ENCODE data around the gene B4GALNT3.
A peak's percentile ranks its signal among the peaks of the same experiment; 100 is the strongest.

The B4GALNT3 gene

DNA sequence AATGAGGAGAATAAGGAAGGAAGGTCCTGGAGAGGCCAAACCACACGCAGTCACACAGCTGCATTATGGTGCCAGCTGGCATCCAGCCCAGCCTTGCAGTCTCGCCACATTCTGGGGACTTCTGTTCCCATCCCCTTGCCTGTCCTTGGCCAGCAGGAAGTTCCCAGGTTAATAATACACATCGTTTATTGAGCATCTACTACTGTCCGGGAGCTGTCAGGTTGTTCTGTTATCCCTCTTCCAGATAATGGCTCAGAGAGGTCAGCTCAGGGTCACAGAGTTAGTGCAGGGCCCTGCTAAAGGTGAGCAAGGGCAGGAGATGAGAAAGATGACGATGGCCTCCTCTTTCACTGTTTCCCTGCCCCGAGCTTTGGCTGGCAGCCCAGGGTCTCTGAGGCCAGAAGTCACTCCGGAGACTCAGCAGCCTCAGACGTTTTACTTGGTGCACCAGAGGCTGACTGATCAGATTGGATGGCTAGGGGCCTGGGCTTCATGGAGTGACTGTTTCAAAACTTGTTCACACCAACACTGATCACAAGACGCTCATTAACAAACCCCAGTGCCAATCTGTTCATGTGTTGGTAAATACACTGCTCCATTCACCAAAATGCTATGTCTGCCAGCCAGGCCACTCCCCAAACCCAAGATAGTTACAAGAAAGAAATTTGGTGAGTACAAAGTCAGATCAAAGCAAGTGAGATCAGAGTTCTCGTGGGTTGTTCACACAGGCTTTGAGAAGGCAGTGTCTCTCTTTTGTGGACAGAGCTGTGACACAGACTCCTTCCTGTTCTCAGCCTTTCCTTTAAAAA lies 79.2 kb downstream of the B4GALNT3 start:
- peak; percentile 59 for DNase-seq (ENCODE audit: low read depth)

DNA sequence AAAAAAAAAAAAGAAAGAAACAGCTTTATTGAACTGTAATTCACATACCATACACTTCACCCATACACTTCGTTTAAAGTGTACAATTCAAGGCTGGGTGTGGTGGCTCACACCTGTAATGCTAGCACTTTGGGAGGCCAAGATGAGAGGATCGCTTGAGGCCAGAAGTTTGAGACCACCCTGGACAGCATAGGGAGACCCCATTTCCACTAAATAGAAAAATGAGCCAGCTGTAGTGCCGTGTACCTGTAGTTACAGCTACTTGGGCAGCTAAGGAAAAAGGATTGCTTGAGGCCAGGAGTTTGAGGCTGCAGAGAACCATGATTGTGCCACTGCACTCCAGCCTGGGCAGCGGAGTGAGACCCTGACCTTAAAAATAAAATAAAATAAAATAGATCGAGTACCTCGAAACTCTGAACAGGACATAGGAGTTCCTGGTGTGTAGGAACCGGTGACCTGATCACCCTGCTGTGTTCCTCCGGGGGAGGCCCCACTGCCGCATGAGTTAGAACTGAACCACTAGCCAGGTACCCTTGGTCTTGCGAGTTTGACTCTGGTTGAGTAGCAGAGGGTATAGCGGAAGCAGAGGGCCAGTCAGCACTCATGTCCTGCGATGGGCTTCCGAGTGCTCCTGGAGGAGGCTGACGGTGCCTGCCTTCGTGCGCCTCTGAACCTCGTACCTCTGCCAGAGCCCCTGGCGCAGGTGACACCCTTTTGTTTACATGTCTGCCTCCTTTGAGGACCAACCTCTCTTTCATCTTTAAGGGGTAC lies 80.0 kb downstream of the B4GALNT3 start:
- no peak for DNase-seq (ENCODE audit: low read depth)

DNA sequence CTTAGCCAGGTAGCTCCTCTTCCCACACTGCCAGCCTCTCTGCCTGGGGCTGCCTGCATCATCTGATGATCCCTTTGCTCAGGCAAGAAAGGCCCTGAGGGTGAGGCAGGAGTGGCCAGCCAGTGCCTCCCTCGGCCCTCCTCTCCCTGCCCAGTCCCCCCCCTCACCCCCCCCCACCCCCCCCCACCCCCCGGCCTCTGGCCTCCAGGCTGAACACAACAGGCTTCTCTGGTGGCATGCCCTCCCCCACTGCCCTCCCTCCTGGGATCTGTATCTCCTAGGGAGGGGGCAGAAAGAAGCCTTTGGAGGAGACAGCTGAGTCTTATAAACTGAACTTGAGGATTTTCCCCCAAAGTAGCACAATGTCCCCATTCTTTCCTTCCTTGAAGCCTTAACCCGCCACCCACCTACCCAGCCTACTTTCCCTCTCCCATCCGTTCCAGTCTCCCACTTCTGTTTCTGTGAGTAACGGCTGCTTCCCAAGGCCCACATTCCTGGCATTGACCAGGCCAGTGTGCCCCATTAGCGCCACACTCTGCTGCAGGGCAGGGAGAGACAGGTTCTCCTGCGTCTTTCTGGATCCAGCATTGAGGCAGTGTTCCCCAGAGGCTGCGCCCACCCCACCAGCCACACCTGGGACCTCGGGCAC lies 82.1 kb downstream of the B4GALNT3 start:
- no peak for DNase-seq (ENCODE audit: low read depth)

DNA sequence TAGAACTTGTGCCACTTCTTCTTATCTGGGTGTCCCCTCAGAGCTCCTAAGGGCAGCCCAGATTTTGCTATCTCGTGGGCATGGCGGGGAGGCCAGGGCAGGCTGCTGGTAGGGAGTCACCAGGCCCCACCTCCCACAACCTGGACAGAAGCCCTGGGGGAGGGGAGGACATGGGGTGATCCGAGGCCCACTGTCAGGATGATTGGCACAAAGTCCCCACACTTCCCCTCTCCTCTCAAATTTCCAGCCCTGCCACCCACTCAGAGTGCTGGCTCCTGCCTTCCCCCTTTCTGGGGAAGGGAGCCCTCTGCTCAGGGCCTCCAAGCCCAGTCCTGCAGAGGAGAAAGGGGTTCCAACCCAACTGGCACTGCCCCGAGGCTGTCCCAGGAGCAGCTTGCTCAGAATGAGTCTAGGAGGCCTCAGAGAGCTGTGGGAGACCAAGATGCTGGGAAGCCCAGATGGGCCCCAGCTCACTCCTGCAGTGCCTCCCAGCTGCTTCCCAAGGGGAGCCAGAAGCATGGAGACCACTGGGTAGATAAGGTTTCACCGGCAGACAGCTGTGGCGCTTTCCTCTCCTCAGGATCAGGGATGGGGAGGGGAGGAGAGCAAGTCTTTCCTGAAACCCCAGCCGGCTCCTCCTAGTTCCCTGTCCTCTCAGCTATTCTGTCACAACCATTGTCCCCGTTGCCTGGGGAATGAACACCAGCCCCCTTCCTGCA lies 82.8 kb downstream of the B4GALNT3 start:
- no peak for DNase-seq (ENCODE audit: low read depth)

DNA sequence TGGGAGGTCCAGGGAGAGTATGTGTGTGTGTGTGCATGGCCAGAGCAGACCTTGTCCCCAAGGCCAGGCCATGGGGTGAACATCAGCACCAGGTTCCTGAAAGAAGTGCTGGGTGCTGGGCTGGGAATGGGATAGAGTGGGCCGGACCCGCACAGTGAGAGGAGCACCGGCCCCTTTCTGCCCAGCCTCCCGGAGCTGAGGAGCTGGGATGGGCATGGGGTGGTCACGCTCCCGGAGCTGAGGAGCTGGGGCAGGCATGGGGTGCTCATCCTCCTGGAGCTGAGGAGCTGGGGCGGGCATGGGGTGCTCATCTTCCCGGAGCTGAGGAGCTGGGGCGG lies 83.3 kb downstream of the B4GALNT3 start:
- no peak for DNase-seq (ENCODE audit: low read depth)

DNA sequence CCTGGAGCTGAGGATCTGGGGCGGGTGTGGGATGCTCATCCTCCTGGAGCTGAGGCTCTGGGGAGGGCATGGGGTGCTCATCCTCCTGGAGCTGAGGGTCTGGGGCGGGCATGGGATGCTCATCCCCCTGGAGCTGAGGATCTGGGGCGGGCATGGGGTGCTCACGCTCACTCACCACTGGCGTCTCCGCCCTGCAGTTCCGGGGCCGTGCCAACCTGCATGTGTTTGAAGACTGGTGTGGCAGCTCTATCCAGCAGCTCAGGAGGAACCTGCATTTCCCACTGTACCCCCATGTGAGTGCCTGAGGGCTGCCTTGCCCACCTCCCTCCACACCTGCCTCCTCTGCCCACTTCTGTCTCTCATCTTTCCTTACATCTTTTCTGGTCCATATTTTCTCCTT lies 84.4 kb downstream of the B4GALNT3 start:
- no peak for DNase-seq (ENCODE audit: low read depth)

DNA sequence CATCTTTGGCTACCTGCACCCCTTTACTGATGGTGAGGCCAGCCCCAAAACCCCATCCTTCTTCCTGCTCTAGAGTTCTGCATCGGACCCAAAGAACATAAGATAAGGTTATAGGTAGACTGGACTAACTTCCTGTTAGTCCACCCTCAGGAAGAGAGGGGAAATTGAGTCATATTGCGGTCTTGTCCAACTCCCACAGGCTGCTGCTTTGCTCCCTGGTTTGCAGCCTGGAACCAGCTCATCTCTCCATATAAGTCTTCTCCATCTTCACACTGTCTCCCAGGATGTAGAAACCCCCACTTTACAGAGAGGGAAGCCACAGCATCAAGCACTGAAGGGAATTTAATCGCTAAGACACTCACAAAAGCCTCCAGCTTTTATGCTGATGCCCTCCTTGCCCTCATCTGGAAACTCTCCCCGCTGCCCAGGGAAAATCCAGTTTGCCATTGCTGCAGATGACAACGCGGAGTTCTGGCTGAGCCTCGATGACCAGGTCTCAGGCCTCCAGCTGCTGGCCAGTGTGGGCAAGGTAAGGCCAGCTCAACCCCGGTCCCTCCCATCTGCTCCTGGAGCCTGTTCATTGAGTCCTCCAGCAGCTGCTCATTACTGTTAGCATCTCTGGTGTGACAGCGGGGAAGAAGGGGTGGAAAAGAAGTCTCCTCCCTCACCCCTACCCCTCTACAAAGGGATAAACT lies 85.3 kb downstream of the B4GALNT3 start:
- no peak for DNase-seq (ENCODE audit: low read depth)

DNA sequence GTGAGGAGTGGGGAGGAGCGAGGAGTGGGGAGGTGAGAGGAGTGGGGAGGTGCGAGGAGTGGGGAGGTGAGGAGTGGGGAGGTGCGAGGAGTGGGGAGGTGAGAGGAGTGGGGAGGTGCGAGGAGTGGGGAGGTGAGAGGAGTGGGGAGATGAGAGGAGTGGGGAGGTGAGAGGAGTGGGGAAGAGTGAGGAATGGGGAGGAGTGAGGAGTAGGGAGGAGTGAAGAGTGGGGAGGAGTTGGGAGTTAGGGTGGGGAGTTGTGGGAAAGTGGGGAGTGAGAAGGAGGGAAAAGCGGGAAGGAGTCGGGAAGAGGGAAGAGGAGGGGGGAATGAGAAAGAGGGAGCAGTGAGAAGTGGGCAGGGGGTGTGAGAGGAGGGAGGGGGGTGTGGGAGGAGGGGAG lies 86.1 kb downstream of the B4GALNT3 start:
- DNase-seq (ENCODE audit: low read depth) = no peak

DNA sequence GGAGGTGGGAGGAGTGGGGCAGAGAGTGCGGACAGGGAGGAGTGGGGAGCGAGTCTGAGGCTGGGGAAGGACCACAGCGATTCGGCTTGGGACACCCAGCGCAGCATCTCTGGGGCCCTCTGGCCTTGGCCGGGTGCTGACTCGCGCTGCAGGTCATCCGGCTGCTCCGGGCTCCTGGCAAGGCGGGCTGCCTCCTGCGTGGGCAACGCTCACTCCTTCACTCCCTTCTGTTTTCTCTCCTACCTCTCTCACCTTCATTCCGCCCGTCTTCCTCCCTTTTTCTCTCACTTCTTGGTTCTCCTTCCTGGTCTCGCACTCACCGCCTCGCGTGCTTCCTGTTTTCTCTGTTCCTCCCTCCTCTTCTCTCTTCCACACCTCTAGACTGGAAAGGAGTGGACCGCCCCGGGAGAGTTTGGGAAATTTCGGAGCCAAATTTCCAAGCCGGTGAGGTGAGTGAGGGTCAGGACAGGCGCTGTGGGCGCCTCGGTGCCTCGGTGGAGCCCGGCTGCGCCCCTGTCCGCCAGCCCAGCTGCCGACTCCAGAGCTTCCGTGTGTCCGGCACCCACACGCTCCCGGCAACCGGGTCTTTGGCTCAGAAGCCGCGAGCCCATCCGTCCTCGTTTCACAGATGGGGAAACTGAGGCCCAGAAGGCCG lies 86.7 kb downstream of the B4GALNT3 start:
- no peak for DNase-seq (ENCODE audit: low read depth)

DNA sequence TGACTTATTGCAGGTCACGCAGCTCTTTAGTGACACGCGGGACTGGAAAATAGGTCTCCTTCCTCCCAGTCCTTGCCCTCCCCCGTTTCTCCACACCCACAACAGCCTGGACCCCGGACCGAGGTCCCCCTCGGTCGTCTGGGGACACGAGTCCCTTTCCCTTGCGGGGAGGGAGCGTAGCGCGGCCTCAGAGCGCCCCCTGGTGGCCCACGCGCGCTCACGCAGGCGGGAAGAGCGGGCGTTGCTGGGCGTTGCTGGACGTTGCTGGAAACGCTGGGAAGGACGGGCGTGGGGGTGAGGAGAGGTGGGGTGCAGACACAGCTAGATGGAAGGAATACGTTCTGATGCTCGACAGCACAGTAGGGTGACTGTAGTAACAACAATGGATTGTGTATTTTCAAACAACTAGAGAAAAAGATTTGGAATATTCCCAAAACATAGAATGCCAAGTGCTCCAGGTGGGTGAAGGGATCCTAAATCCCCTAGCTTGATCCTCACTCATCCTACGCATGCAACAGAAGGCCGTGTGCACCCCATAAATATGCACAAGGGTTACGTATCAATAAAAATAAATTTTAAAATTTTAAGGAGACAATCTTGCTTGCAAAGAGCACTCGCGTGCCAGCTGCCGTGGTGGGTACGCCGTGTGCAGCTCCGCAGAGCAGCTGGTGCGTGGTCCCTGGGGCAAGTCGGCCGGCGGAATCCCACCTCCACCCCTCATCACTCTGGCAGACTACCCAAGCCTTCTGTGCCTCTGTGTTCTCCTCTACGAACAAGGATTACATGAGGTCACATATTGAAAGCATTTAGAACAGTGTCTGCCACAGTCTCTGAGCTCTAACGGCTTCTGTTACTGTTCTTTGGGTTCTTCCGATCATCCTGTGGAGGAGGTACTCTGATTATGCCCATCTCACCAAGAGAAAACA lies 87.4 kb downstream of the B4GALNT3 start:
- DNase-seq (ENCODE audit: low read depth) = peak; percentile 24

DNA sequence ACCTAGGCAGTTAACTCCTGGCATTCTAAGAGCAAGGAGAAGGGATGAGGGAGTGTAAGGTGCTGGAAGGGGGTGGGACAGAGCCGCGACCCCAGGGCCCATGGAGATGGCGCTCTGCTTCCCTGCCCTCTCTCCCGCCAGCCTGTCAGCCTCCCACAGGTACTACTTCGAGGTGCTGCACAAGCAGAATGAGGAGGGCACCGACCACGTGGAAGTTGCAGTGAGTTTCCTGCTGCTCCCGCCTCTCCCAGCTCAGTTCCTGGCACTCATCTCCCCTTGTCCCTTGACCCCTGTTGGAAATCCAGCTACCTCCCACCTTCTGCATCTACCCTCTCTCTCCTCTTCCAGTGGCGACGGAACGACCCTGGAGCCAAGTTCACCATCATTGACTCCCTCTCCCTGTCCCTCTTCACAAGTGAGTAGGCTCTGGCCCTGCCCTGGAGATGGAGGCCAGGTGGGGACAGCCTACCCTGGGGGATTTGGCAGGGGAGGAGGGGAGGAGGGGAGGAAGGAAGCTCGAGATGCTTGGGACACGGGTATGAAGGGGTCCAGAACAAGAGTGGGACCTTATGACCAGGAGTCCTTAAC lies 88.2 kb downstream of the B4GALNT3 start:
- DNase-seq (ENCODE audit: low read depth) = no peak

DNA sequence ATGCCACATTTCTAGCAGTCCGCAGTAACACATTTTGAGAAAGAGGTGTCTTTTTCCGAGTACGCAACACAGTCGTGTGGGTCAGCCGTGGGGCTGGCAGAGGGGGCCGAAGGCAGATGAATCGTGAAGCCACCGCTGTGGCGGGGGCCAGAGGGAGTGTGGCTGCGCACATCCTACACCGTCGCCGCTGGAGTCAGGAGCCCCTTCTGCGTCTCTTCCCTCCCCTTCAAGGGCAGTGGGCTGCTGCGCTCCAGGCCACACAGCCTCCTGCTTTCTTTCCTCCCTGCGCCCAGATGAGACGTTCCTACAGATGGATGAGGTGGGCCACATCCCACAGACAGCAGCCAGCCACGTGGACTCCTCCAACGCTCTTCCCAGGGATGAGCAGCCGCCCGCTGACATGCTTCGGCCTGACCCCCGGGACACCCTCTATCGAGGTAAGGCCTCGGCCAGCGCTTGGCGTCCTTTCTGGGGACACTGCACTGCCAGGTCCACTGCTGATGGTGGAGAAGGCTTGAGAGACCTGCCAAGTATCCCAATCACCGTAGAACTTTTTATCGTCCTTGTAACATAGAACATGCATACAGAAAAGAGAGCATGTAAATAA lies 89.8 kb downstream of the B4GALNT3 start:
- no peak for DNase-seq (ENCODE audit: low read depth)

DNA sequence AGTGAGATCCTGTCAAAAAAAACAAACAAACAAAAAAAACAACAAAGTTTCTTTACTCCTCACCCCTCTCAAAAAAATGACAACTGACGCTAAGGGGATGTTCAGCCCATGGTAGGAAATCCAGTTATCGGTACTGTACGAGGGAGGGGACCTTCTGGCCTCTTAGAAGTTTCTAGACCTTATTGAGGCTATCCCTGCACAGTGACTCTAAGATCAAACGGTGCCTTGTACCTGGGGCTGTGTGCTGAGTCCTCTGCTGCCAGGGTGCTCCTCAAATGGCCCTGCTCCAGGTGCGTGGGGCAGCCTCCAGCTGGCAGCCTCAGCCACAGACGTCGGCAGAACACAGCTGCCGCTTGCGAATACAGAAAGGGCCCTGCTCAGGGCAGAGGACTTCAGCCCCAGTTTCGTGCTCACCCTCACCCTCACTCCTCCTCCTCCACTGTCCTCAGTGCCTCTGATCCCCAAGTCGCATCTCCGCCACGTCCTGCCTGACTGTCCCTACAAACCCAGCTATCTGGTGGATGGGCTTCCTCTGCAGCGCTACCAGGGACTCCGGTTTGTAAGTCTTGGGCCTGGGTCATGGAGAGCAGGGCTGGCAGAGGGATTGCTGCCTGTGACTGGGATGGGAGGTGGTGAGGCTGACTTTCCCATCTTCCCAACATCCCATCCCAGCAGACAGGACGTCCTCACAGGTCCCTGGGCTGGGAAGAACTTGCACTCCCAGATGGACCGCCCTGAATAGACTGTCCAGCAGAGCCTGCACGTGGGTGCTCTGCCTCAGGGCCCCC lies 90.9 kb downstream of the B4GALNT3 start:
- no peak for DNase-seq (ENCODE audit: low read depth)

DNA sequence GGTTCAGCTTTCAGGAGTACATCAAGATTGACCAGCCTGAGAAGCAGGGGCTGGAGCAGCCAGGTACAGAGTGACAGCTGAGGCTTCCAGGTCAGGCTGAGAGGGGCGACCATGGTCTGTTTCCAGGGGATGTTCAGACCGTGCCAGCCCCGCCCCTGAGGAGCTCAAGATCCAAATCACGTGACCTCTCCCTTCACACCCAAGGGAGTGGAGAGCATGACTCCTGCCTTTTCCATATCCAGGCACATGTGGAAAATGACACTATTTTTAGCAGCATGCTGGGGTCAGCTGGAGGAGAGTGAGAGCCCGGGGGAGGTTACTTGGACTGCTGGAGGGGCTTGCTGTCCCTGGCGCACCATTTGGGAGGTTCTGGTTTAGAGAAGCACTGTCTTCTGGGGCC lies 92.7 kb downstream of the B4GALNT3 start:
- no peak for DNase-seq (ENCODE audit: low read depth)

DNA sequence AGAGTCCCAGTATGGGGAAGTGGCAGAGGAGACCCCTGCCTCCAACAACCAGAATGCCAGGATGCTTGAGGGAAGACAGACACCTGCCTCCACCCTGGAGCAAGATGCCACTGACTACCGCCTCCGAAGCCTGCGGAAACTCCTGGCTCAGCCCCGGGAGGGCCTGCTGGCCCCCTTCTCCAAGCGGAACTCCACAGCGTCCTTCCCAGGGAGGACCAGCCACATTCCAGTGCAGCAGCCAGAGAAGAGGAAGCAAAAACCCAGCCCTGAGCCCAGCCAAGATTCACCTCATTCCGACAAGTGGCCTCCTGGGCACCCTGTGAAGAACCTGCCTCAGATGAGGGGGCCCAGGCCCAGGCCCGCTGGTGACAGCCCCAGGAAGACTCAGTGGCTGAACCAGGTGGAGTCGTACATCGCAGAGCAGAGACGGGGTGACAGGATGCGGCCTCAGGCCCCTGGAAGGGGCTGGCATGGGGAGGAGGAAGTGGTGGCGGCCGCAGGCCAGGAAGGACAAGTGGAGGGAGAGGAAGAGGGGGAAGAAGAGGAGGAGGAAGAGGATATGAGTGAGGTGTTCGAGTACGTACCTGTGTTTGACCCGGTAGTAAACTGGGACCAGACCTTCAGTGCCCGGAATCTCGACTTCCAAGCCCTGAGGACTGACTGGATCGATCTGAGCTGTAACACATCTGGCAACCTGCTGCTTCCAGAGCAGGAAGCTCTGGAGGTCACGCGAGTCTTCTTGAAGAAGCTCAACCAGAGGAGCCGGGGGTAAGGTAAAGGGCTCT lies 93.7 kb downstream of the B4GALNT3 start:
- DNase-seq (ENCODE audit: low read depth) = no peak

DNA sequence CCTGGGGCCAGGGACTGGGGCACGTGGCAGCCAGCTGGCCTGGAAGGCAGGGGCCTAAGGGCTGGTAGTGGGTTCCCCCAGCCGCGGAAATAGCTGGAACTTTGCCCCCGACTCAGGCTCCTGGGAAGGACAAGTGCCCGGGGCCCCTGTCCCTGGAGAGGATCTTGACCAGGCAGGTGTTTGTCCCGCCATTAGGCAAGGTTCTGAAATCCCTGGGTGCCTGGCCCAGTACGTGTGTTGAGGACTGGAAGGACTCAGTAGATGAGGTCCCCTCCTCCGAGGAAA lies 94.2 kb downstream of the B4GALNT3 start:
- DNase-seq (ENCODE audit: low read depth) = no peak

DNA sequence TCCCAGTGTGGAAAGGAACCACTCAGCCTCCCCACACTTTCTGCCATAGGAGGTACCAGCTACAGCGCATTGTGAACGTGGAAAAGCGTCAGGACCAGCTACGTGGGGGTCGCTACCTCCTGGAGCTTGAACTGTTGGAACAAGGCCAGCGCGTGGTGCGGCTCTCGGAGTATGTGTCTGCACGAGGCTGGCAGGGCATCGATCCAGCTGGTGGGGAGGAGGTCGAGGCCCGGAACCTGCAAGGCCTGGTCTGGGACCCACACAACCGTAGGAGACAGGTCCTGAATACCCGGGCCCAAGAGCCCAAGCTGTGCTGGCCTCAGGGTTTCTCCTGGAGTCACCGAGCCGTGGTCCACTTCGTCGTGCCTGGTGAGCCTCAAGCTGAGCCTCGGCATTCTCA lies 96.8 kb downstream of the B4GALNT3 start:
- DNase-seq (ENCODE audit: low read depth) = no peak

DNA sequence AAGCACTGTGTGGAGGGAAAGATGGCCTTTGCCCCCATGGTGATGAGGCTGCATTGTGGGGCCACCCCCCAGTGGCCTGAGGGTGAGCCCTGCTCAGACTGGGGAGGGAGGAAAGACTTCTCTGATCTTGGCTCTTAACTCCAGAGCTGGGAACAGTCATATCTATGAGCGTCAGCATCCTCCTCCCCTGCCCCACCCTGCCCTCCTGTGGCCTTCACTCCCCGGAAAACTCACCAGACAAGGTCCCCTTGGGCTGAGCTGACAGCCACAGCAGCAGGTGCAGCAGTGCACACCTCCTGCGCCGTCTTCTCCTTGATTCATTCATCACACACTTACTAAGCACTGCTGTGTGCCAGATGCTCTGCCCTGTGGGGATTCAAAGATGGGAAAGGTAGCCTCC lies 98.8 kb downstream of the B4GALNT3 start:
- no peak for DNase-seq (ENCODE audit: low read depth)

Measured in iris pigment epithelial cell (primary cell).